HG02678 (cell line): ENCODE measurements around the gene CACNA1C.
"Not testable (repeated sequence)": the region's sequence is repeated elsewhere in the genome, so short reads cannot be mapped to it uniquely, and the experiment has no call there.

ENCODE experiments used
- ATAC-seq: cut with Tn5 transposase; IDR thresholded peaks from one replicate; pipeline ENCODE4 v1.9.1; 2021; ENCODE audit warnings: mild to moderate bottlenecking, moderate library complexity; ENCODE audit not compliant: unreplicated experiment

Gene CACNA1C

DNA sequence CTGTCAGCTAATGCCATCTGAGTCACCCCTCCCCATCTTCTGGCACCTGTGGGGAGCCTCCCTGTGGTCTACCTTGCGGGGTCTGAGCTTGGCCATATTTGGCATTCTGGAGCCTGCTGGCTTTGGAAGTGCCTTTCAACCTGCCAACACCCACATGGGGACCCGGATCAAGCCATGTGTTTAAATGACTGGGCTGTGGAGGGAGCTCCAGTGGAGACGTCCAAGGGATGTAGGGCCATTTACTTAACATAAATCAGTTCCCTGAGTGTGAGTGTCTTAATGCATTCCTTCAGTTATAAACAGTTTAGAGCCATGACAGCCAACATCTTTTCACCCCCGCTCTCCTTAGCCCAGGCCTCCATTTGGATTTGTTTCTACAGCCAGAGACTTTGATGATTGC, 22.0 kb downstream of the CACNA1C start:
- no peak for ATAC-seq

DNA sequence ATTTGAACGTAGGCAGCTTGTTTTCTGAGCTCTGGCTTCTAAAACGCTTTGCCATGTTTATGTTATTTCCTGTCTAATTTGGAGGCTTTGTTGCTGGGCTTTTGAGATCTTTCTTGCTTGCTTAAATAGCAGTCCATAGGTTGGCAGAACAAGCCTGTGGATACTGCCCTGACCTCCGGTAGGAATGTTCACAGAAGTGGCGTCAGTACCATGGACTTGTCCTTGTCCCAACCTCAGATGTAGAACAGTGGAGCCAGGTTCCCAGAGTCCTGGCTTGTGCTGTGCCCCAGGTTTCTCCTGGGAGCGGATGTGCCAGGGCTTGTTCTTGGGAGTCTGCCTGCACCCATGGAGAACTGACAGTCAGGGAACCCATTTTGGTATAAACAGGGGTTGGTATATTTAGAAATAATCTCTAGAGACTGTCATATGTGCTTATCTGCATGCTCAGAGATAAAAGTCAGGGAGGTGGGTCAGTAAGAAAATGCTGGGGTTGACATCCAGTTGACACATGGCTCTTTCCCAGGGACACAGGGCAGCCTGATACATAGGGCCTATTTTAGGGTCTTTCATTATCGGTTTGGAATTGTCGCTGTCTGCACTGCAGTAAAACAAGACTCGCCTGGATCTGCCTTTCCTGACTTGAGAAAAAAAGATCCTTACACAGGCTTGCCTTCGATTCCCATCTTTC, 22.9 kb downstream of the CACNA1C start:
- no peak for ATAC-seq

DNA sequence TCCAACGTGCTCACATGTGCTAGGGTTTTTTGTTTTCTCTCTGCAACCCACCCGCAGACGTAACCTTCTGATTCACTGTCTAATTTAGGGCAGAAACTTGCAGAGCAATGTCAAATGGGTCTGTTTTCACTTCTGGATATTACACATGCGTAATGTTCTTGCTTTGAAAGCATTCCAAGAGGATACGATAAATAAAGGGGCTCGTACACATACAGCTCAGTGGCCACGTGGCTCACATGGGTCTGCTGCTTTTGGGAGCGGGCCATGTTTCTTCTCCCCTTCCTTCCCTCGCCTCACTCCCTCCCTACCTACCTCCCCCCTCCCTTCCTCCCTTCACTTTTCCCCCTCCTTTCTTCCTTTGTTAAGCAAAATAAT, 23.4 kb downstream of the CACNA1C start:
- no peak for ATAC-seq

DNA sequence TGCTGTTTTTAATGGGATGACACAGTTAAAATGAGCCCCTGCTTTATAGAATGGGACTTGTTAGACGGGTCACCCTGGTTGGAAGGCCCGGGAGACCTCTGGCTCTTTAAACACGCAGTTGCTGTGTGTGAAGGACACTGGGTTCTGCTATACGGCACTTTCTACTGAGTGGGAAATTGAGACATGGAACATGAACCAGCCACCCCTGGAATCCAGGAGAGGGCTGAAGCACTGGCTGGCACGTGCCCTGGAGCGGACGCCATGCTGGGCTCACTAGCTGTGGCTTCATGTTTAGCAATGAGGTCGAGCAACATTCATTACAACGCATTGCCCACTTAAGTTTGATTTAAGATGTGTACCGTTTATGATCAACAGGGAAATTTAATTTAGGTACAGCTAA, 23.9 kb downstream of the CACNA1C start:
- no peak for ATAC-seq

DNA sequence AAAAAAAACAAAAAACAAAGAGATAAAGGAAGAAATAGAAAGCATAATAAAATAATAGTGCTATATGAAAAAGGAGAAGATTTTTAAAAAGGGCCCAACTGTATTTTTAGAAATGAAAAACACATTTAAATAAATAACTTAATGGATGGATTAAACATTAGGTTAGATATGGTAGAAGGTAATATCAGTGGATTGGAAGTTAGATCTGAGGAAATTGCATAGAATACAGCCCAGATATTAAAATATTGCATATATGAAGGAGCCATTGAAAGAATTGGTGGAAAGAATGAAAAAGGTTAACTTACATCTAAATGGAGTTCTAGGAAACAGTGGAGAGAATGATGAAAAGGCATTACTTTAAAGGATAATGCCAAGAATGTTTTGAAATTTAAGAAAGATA, 27.8 kb downstream of the CACNA1C start:
- no peak for ATAC-seq

DNA sequence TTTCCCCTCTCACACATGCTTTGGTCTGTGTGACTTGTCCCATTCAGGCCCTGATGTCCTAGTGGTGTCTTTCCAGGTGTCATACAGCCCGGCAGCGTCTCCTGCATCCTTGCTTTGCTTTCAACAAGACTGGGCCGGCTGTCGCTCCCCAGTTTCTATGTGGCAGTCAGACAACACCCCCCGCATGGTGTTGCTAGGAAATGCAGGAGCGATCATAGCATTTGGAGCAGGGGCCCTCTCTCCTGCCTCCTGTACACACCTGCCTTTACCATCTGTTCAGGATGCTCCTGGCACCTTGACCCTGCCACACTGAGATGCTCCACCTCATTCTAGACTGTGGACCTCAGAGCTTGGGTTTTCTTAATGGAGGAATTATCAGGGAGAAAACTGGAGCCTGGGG, 29.5 kb downstream of the CACNA1C start:
- no peak for ATAC-seq

DNA sequence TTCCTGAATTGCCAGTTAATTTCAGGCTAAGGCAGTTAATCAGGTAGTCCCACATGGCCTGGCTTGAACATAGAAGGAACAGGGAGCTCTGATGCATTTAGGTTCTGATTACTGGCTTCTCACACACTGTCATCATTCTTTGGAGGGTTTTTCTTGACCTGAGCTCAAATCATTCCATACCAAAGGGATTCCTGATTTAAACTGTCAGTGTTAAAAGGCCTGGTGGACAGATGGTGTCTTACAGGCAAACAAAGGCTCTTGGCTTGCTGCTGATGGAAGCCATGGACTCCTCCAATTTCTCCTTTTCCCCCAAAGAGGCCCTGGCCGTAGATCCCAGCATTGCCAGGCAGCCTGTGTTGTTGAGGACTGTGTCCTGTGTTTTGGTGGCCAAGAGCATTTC, 30.2 kb downstream of the CACNA1C start:
- ATAC-seq, result no peak

DNA sequence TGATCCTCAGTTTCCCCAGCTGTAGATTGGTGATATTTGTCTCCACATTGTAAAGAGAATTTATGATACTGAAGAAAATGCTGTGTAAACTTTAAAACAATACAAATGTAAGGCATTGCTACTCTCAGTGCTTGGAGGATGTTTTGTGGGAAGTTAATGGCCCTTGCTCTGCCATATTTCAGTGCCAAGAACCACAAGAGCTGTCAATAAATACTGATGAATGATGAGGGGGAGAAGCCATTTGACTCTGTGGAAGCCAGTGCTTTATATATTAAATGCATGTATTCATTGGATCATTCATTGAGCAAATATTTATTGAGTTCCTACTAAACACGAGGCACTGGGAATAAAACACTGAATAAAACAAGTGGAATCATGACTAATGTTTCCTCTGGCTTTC, 30.8 kb downstream of the CACNA1C start:
- ATAC-seq, result no peak

DNA sequence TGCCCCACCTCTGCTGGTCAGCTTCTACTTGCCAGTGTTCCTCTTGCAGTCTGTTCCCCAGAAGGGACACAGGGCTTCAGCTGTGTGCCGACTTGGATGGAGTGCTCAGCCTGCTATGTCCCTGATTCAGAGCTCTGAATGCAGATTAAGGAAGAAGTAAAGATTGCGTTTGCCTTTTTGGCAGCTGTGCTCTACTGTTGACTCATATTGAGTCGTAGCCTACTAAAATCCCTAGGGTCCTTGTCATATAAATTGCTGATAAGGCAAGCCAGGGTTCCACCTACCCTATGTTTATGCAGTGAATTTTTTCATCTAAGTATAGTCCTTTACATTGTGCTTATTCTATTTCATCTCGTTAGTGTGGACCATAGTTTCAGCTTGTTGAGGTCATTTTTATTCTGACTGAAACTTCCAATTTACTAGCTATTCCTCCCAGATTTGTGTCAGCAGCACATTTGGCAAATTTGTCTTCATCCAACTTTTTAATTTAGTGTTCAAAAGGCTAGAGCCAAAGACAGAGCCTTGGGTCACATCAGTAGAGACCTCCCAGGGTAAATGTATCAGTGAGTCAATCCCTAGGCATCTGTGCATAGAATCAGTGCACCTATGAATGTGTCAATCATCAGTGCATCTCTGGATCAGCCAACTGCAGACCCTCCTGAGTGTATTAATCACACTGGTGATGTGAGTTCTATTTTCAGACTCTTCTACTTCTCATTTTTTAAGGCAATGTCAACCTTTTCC, 31.9 kb downstream of the CACNA1C start:
- no peak for ATAC-seq

DNA sequence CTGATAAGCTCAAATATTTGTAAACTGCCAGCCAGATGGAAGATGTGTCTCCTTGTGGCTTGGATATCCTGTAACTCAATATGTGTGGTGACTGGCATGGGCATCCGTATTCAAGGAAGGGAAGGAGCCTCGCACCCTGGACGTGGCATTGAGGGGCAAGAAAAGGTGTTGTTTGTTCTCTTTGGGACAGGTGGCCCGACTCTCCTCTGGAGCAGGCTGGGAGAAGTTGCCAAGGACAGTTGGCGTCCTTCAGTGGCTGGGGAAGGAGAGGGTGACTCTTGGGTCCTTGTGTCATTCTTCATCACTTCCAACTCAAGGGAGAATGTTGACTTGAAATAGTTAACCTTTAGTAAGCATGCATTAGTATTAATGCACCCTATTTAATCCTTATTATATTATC, 39.6 kb downstream of the CACNA1C start:
- no peak for ATAC-seq

DNA sequence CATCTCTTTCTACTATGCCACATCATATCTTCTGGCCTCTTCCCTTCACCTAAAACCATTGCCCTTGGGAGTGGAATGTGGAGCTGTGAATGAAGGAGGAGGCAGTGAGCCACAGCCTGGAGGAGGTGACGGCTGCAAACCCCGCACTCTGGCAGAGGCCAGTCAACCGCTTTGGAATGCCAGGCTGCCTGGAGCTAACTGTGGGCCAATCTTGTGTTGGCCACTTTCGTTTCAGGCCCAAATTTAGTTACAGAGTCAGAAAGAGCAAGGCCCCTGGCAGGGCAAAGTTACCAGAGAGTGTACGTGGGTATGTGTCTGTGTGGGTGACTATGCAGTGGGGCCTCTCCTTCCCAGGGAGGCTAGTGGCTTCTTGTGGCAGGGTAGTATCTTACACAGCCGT, 40.1 kb downstream of the CACNA1C start:
- no peak for ATAC-seq

DNA sequence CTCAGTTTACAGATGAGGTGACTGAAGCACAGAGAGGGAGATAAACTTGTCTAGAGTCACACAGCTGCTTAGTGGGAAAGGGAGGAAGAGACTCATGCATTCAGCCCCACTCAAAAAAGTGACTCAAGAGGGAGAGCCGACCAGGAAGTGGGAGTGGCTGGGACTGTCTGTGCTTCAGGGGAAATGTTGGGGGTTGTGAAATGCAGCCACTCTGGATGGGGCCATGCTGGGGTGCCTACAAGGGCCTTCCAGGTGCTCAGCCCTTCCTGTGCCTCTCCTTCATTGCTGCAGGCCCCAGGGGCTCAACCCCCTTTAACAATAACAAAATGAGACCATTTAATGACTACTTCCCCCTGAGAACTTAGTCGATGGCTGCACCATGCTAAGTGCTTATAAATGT, 41.8 kb downstream of the CACNA1C start:
- ATAC-seq, result no peak

DNA sequence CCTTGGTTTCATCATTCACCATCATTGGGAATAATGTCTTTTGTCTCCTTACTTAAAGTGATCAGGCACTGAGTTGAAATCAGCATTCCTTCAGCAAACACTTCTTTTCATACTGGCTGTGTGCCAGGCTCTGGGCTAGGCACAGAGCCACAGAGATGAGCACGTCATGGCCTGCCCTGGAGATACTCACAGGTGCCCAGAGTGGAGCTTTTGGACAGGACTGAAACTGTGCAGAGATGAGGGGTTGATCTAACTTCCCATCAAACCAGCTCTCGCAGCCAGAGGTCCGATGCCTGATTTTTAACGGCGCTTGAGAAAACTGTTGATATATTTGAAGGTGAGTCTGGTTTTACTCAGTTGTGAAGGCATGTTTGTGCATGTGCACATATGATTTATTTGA, 43.1 kb downstream of the CACNA1C start:
- ATAC-seq, result no peak

DNA sequence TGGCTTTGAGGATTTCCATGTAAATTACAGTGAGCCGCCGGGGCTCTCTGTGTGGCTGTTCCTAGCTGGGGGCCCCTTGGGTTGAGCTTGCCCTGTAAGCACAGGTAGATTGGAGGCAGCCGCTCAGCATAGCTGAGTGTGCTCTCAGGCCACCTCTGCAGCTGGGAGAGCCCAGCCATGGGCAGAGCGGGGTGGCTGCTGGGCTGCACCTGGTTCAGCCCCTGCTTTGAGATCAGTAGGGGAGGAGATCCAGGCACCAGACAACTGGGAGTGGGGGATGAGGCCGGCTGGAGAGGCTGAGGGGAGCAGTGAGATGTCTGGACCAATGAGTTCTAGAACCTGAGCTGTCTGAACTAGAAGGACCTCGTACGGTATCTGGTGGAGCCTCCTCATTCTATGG, 44.8 kb downstream of the CACNA1C start:
- ATAC-seq, result no peak

DNA sequence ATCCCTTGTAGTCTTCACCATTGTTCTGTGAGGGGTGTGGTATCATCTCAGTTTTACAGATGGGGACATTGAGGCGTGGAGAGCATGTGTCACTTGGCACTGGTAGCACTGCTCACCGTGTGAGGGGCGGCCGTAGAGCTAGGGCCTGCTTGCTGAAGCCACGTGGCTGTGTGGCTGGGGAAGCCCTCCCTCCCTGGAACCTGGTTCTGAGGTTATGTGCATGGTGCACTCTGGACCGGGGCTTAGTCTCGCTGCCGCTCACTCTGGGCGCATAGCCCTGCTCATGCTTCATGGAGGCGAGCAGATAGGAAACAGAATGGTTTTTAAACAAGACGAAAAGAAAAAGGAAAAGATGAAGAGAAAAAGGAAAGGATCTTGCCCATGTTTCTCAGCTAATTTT, 46.1 kb downstream of the CACNA1C start:
- no peak for ATAC-seq

DNA sequence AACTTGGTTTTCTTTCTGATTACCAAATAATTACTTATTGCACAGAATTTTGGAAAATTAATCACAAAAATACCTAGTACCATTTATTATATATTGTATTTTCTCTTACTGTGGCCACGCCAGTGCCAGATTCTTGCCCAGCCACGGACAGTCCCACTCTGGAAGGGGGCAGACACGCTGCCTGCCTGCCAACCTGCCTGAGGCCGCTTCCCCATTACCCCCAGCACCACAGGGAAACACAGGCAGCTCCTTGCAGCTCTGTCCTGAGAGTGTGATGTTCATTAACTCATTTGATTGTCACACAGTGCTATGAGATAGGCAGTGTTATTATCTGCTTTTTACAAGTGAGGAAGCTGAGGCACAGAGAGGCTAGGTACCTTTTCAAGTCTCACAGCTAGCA, 46.8 kb downstream of the CACNA1C start:
- no peak for ATAC-seq

DNA sequence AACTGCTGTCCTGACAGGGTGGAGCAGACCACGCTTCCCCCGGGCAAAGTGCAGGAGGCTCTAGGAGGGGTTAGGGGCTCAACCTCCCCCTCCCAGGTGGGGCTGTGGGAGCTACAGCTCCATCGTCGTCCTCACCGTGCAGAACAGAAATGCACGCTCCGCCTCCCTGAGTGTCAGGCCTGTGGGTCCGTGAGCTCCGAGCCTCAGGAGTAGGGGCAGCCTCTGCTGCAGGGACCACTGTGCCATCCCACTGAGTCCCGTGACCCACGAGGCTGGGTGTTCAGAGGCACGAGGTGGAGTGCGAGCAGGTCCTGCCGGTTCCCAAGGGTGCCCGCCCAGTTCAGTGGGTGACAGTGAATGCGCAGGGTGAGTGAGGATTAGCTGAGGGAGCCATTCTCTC, 48.6 kb downstream of the CACNA1C start:
- ATAC-seq, result no peak

DNA sequence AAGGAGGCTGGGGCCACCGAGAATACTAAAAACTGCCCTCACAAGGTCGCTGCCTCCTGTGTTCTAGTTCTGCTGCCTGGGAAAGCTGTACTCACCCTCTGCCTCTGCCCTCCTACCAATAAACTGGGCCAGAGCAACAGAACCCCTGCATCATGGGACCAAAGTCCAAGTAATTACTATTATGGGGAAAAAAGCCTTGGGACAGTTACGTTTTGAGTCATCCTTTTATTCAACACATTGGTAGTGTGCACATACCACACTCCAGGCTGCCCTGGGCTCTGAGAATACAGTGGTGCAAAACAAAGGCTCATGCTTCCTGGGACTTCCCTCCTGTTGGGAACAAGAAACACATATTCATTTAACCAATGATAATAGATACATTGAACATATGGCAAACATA, 49.0 kb downstream of the CACNA1C start:
- no peak for ATAC-seq

DNA sequence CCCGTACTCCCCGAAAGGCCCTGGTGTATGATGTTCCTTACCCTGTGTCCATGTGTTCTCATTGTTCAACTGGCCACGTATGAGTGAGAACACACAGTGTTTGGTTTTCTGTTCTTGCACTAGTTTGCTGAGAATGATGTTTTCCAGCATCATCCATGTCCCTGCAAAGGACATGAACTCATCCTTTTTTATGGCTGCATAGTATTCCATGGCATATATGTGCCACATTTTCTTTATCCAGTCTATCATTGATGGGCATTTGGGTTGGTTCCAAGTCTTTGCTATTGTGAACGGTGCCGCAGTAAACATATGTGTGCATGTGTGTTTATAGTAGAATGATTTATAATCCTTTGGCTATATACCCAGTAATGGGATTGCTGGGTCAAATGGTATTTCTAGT, 49.9 kb downstream of the CACNA1C start:
- not testable (repeated sequence) for ATAC-seq

DNA sequence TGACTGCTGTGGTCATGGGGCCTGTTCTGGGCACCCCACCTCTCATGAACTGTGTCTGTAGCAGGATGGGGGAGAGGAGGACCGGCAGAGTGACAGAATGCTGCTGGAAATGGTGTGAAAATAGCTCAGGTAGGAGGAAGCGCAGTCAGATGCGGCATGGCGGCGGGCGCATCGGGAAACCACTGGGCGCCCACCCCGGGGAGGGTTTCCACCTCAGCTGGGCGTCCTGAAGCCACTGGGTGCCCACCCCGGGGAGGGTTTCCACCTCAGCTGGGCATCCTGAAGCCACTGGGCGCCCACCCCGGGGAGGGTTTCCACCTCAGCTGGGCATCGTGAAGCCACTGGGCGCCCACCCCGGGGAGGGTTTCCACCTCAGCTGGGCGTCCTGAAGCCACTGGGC, 52.6 kb downstream of the CACNA1C start:
- not testable (repeated sequence) for ATAC-seq

DNA sequence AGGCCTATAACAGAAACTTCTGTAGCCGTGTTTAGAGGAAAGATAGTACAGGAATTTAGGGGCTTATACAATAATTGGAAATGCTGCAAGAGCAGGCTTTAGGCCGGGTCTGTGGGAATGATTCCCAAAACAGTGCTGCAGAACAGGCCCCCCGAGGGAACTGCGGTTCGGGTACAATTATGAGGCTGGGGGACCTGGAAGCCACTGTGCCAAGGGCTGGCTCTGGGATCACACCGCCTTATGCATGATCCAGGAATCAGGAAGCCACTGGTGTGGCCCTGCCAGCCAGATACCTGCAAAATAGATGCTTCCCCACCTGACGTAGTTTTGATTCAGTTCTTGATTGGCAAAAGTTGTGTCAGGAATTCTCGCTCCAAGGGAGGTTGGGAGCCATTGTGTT, 55.4 kb downstream of the CACNA1C start:
- no peak for ATAC-seq

DNA sequence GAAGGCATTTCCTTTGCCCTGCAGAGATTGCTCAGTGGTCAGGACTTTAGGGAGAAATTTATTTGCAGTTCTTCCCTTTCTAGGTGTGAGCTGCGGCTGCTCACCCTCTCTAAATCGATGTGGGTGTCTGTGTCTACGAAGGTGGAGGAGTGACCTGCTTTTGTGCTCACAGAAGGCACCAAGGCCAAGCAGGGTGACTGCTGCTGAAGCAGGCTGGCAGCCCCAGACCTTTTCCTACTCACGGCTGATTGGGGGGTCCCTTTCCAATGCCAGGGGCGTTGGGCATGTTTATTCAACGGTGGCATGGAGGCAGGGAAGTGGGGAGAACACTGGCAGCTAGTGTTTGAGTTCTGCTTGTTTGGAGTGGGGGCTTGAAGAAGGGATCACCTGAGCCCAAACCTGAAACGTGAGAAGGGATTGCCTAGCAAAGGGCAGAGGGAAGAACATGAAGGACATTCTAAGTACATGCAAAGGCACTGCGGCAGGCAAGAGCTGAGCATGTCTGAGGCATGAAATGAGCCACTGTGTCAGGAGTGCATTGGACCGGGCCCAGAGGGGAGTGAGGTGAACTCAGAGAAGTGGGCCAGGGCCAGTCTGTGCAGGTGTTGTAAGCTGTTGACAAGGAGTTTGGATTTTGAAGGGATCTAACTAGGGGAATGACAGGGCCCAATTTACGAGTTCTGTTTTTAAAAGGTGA, 56.3 kb downstream of the CACNA1C start:
- ATAC-seq, result no peak
